ENCODE measurements around the gene EFS.

Gene EFS

DNA sequence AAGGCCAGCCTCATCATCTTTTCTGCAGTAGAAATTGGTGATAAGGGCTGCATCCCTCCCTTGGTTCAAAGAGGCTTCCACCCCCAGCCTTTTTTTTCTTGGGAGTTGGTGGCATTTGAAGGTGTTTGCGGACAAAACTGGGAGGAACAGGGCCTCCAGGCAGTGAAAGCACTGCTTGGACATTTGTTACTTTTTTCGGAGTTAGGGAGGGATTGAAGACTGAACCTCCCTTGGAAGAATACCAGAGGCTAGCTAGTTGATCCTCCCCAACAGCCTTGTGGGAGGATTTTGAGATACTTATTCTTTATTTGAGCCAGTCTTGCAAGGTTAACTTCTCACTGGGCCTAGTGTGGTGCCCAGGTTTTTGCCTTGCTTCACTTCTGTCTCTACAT is 40.5 kb downstream of the EFS start:
- no peaks in the 10 kb centered on the region for H3K9me3 Mint-ChIP-seq
- DNase-seq (no peak), ATAC-seq (no peak)
- H3K4me3 Mint-ChIP-seq, result no peak overlapping the region
- H3K36me3 Mint-ChIP-seq (ENCODE audit: low read depth), result peaks cover 38% of the 10 kb centered on the region
- peaks cover 2% of the 10 kb centered on the region for H3K27me3 Mint-ChIP-seq
- H3K4me1 Mint-ChIP-seq, result peaks cover 37% of the 10 kb centered on the region
- H3K27ac Mint-ChIP-seq, result no peak overlapping the region

DNA sequence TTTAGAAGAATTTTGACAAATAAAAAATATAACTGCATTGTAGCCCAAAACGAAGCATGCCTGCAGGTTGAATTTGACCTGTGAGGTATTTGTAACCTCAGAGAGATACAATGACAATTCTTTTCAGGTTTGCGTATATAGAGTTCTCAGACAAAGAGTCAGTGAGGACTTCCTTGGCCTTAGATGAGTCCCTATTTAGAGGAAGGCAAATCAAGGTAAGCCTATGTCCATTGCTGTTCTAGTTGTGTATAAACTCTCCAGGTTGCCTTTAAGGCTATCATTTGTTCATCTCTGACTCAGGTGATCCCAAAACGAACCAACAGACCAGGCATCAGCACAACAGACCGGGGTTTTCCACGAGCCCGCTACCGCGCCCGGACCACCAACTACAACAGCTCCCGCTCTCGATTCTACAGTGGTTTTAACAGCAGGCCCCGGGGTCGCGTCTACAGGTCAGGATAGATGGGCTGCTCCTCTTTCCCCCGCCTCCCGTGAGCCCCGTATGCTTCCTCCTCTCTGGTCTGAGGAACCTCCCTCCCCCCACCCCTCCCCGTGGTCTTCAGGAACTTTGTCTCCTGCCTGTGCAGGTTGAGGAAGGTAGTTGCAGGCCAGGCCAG is 41.0 kb downstream of the EFS start:
- H3K4me3 Mint-ChIP-seq, result peak overlapping the region; percentile 94
- peaks cover 2% of the 10 kb centered on the region for H3K27me3 Mint-ChIP-seq
- H3K9me3 Mint-ChIP-seq, result no peaks in the 10 kb centered on the region
- H3K4me1 Mint-ChIP-seq, result peaks cover 38% of the 10 kb centered on the region
- ATAC-seq (no peak), DNase-seq (no peak)
- H3K27ac Mint-ChIP-seq, result no peak overlapping the region
- H3K36me3 Mint-ChIP-seq (ENCODE audit: low read depth), result peaks cover 38% of the 10 kb centered on the region

DNA sequence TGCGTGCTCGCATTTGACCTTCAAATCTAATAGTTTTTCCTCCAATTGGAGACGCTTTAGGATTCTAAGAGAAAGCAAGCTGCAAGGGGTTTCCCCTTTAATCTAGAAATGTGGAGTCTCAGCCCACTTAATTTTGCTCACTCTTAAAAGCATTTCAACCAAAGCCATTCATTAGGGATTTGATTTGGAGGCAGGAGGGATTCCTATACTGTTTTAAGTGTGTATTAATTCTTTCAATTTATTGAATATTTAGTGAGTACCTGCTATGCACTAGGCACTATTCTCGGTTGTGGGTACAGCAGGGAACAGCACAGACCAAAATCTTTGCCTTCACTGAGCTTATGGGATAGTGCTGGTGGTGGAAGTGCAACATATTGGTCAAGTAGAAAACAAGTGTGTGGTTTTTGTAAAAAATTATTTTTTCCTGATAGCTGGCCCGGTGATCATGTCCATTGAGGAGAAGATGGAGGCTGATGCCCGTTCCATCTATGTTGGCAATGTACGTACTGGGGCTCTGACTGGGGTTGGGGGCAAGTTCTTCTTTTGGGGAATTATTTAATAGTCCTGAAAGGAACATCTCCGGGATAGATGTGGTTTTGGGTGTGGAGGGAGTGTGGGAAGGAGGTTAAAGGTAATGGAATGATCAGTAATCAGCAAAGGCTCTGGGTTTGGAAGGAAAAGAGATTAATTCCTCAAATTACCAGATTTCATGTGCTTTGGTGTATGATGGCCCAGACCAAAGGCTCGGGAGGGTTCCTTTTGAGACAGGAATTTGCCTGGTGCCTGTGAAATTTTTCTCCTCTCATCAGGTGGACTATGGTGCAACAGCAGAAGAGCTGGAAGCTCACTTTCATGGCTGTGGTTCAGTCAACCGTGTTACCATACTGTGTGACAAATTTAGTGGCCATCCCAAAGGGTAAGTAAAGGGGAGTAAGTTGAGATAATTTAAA is 42.1 kb downstream of the EFS start:
- peaks cover 36% of the 10 kb centered on the region for H3K4me1 Mint-ChIP-seq
- ATAC-seq (no peak), DNase-seq (no peak)
- peak overlapping the region; percentile 94 for H3K4me3 Mint-ChIP-seq
- H3K36me3 Mint-ChIP-seq (ENCODE audit: low read depth), result peaks cover 38% of the 10 kb centered on the region
- peak overlapping the region; percentile 95 for H3K27ac Mint-ChIP-seq
- peaks cover 2% of the 10 kb centered on the region for H3K27me3 Mint-ChIP-seq
- H3K9me3 Mint-ChIP-seq, result no peaks in the 10 kb centered on the region

DNA sequence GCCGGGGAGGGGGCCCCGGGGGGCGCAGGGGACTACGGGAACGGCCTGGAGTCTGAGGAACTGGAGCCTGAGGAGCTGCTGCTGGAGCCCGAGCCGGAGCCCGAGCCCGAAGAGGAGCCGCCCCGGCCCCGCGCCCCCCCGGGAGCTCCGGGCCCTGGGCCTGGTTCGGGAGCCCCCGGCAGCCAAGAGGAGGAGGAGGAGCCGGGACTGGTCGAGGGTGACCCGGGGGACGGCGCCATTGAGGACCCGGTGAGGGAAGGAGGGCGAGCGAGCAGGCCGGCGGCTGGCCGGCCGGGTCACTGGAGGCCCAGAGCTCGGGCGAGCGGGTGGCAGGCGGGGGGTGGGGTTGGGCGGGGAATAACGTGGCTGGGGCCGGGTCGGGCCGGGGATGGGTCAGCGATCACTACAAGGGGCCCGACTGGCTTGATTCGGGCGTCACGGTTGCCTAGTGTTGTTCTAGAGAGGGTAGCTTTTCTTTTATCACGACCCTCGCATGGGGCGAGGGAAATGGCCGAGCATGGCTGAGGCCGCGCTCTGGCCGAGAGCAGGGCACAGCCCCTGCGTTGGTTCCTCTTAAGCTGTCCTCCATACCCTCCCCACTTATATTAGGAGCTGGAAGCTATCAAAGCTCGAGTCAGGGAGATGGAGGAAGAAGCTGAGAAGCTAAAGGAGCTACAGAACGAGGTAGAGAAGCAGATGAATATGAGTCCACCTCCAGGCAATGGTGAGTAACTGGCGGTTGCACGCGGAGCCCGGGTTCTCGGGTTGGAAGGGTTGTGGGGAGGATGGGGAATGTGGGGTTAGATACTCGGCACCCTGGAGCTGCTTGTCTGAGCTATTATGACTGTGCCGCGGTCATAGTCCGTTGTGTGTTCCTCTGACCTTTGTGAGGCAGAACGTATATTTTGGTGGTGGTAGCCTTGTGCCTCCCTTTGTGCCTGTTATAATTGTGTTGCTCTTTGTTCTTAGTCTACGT is 43.1 kb downstream of the EFS start:
- peaks cover 38% of the 10 kb centered on the region for H3K36me3 Mint-ChIP-seq (ENCODE audit: low read depth)
- peak overlapping the region; percentile 94 for H3K4me3 Mint-ChIP-seq
- H3K27ac Mint-ChIP-seq, result peak overlapping the region; percentile 95
- H3K9me3 Mint-ChIP-seq, result no peaks in the 10 kb centered on the region
- peaks cover 36% of the 10 kb centered on the region for H3K4me1 Mint-ChIP-seq
- DNase-seq (peak; percentile 72), ATAC-seq (peak; percentile 26)
- peaks cover 2% of the 10 kb centered on the region for H3K27me3 Mint-ChIP-seq

DNA sequence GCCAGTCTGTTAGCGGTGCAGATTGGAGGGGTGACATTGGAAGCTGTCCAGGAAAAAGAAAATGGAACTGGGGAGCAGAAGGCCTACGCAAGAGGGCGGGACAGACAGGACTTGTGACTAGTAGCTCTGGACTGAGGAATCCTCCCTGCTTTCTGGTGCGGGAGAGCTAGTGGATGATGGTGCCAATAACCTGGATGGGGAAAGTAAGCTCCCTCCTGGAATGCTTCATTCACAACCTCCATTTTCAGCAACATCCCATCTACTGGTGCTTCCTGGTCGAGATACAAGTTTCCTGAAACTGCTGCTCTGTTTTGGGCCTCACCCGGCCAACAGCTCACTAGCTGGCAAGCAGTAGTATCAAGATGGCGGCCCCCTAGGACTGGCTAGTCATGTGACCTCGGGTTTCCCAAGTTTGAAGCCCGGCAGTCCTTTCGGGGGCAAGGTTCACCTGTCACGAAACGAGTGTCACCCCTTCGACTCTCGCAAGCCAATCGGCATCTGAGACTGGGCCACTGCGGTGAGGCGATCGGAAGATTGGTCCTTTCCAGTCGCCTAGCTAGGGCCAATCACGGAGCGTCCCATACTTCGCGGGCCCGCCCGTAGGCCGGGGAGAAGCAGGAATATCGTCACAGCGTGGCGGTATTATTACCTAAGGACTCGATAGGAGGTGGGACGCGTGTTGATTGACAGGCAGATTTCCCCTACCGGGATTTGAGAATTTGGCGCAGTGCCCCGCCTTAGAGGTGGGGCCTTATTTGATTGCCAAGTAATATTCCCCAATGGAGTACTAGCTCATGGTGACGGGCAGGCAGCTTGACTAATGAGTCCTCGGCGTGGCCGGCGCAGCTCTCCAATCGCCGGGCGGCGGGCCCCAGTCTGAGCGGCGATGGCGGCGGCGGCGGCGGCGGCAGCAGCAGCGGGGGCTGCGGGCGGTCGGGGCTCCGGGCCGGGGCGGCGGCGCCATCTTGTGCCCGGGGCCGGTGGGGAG is 44.1 kb downstream of the EFS start, which contains the start of gene PABPN1:
Gene PABPN1 (plus strand): TSS at position 874 of the 988 bp plus-strand sequence. CDS start 13 bp downstream, at position 887.
- Mint-ChIP-seq H3K36me3 (ENCODE audit: low read depth) (peaks cover 34% of the 10 kb centered on the region), H3K4me1 (peaks cover 36% of the 10 kb centered on the region), H3K4me3 (peak within 1 kb of the TSS; percentile 94), H3K27ac (peak within 1 kb of the TSS; percentile 95), H3K27me3 (peaks cover 2% of the 10 kb centered on the region), H3K9me3 (no peaks in the 10 kb centered on the region)
- ATAC-seq, result peak; percentile 93
- peak; percentile 95 for DNase-seq

DNA sequence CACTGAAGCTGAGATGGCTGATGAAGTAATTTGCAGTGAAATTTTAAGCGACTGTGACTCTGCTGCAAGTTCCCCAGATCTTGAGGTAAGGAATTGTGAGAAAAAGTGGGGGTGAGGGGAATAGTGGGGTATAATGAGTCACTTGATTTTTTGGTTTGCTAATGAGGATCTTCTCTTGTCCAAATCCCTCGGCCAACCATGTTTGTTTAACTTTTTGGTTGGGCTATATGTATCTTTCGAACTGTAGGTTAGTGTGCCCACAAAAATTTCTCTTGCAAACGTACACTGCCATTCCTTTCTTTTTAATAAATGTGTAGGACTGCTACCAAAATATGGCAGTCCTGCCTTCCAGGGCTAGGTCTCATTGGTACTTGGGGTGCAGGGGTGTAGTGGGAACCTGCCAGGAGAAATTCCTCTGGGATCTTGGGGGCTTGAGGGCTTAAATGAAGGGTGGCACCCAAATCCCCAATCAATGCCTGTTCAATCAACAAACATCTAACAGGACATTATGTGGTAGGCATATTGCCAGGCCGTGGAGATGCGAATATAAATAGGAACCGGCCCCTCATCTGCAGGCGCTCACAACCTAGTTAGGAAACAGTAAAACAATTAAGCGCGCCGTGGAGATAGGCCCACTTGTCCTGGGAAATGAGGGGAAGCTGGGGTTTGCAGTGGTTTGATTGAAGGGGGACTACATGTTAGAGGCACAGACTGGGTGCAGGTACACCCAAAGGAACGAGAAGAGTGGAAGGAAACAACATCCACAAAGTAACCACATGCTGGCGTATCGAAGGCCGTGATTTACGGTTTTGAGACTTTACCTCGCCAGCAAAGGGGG is 45.0 kb downstream of the EFS start:
- ATAC-seq (no peak), DNase-seq (no peak)
- Mint-ChIP-seq H3K27me3 (peaks cover 2% of the 10 kb centered on the region), H3K4me3 (peak overlapping the region; percentile 94), H3K27ac (peak overlapping the region; percentile 95), H3K9me3 (no peaks in the 10 kb centered on the region), H3K36me3 (ENCODE audit: low read depth) (peaks cover 28% of the 10 kb centered on the region), H3K4me1 (peaks cover 36% of the 10 kb centered on the region)

DNA sequence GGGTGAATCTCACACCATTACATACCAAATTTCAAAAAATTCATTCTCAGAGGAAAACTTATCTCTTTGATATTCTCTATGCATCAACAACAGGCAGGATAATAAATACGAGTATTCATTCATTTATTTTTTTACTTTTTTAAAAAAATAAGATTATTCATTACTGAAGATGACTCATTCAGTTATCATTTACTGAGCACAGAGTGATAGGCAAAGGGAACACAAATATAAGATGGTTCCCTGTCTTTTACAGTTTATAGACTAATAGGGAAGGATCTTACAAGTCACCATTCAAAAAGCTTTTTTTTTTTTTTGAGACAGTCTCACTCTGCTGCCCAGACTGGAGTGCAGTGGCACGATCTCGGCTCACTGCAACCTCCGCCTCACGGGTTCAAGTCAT is 48.7 kb downstream of the EFS start:
- Mint-ChIP-seq H3K36me3 (ENCODE audit: low read depth) (no peaks in the 10 kb centered on the region), H3K4me1 (peaks cover 15% of the 10 kb centered on the region), H3K9me3 (no peaks in the 10 kb centered on the region), H3K27me3 (peaks cover 2% of the 10 kb centered on the region), H3K27ac (no peak overlapping the region), H3K4me3 (no peak overlapping the region)
- ATAC-seq (no peak), DNase-seq (no peak)

DNA sequence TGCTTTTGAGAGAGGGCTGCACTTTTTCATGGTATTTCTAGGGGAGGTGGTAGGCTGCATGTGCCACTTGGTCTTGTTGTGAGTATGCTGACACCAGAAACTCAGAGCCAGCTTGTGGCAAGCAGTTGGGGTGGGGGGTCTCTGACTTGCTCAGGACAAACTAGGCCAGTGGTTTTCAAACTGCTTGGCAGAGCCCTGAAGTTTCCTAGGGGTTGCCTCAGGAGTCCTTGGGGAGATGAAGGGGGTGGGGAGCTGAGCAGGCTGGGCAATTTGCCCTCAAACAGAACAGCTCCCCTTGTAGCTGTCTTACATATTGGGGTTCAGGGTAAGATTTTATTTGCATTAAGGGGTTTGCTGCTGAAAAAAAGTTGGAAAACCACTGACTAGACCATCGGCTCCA is 54.4 kb downstream of the EFS start:
- no peaks in the 10 kb centered on the region for H3K9me3 Mint-ChIP-seq
- no peak overlapping the region for H3K27ac Mint-ChIP-seq

DNA sequence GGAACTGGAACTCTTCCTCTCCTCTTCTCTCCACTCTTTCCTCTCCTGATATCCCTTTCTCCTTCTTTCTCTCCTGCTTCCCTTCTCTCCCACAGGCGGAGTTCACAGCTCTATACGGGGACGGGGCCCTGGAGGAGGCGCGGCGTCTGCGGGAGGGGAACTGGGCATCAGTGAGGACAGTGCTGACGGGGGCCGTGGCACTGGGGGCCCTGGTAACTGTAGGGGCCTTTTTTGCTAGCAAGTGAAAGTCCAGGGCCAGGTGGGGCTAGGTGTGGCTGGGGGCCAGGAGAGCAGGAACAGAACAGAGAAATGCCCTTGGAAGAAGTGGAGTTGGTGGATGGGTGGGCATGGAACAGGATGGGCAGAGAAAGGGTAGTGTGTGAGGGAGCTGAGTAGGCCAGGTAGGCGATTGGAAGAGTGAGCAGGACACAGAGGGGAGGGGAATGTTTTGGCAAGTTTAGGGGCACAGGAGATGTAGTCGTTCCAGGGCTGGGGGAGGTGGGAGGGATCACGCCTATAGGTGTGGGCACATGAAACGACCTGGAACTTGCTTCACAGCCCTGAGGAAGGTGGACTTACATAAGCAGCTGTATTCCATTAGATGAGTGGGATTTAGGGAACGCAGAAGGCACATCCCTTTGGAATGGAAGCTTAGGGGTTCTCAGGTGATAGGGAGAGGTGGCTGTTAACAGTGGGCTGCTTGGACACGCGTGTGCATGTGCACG is 56.1 kb downstream of the EFS start:
- DNase-seq, result no peak

More for the DNA sequence above, 54.4 kb downstream of the EFS start:
- H3K36me3 Mint-ChIP-seq (ENCODE audit: low read depth), result no peaks in the 10 kb centered on the region
- ATAC-seq (no peak), DNase-seq (no peak)
- H3K27me3 Mint-ChIP-seq, result peaks cover 19% of the 10 kb centered on the region
- H3K4me3 Mint-ChIP-seq, result no peak overlapping the region
- peaks cover 9% of the 10 kb centered on the region for H3K4me1 Mint-ChIP-seq

DNA sequence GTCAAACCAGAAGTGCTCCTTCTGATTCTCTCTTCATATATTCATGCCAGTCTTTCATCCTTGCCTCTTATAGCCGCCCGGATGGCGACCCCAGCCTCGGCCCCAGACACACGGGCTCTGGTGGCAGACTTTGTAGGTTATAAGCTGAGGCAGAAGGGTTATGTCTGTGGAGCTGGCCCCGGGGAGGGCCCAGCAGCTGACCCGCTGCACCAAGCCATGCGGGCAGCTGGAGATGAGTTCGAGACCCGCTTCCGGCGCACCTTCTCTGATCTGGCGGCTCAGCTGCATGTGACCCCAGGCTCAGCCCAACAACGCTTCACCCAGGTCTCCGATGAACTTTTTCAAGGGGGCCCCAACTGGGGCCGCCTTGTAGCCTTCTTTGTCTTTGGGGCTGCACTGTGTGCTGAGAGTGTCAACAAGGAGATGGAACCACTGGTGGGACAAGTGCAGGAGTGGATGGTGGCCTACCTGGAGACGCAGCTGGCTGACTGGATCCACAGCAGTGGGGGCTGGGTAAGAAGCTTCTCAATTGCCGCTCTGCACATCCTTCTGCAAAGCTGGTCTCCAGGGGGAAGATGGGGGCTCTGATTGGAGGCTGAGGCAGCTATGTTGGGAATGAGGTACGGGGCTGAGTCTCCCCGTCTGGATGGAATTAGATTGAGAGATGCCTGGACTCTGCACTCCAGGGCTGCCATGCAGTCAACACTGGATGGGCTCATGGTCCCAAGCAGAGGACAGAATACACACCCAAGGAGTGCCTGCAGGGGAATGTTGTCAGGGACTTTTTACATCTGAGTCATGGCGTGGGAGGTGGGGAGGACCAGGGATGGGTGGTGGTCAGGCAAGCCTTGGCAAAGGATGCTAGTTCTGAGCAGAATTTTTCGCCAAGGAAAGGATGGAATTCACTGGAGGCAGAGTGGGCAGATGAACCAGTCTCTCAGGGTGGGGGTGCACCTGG is 57.0 kb downstream of the EFS start:
- DNase-seq (no peak), ATAC-seq (no peak)
- H3K9me3 Mint-ChIP-seq, result no peaks in the 10 kb centered on the region
- no peak overlapping the region for H3K4me3 Mint-ChIP-seq
- peaks cover 12% of the 10 kb centered on the region for H3K4me1 Mint-ChIP-seq
- peaks cover 23% of the 10 kb centered on the region for H3K27me3 Mint-ChIP-seq
- no peak overlapping the region for H3K27ac Mint-ChIP-seq
- H3K36me3 Mint-ChIP-seq (ENCODE audit: low read depth), result no peaks in the 10 kb centered on the region

More for the DNA sequence above, 56.1 kb downstream of the EFS start:
- Mint-ChIP-seq H3K27ac (no peak overlapping the region), H3K4me1 (peaks cover 9% of the 10 kb centered on the region), H3K4me3 (no peak overlapping the region), H3K9me3 (no peaks in the 10 kb centered on the region), H3K27me3 (peaks cover 23% of the 10 kb centered on the region), H3K36me3 (ENCODE audit: low read depth) (no peaks in the 10 kb centered on the region)
- no peak for ATAC-seq

DNA sequence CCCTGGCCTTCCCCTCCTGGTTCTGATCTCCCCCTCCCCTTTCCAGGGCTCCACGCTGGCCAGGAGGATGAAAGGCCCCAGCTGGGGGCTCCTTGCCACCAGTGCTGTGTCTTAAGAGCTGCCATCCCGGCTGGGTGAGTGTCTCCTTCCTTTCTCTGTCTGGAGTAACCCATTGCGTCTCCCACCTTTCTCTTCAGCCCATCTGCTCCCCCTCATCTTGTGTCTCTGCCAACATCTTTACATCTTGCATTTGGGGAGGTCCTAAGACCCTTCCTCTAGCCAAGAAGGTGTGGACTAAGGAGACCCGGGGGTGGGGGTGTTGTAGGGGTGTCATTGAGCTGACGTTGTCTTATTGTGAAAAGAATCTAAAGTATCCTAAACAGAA is 57.8 kb downstream of the EFS start:
- no peaks in the 10 kb centered on the region for H3K9me3 Mint-ChIP-seq
- H3K36me3 Mint-ChIP-seq (ENCODE audit: low read depth), result peaks cover 2% of the 10 kb centered on the region
- ATAC-seq (no peak), DNase-seq (no peak)
- H3K27ac Mint-ChIP-seq, result no peak overlapping the region
- H3K27me3 Mint-ChIP-seq, result peaks cover 23% of the 10 kb centered on the region
- peak overlapping the region; percentile 42 for H3K4me3 Mint-ChIP-seq
- H3K4me1 Mint-ChIP-seq, result peaks cover 16% of the 10 kb centered on the region

Measured in activated naive CD8-positive, alpha-beta T cell treated with anti-CD3 and anti-CD28 coated beads, Interleukin-2, amount 50 U/mL, for 24 hours (primary cell).